RWPE1 (cell line): ENCODE results near the gene PSMB9.

Experiments used
- CTCF ChIA-PET: fragments of 350-600 bp; sonication (Branson Sonifier 250); formaldehyde crosslinking; extraction: SDS; loops from one replicate; lab custom pipeline; 2021; lab: Yijun Ruan, JAX
- POLR2A ChIA-PET: fragments of 400-600 bp; formaldehyde crosslinking; extraction: SDS; loops from one replicate; lab custom pipeline; 2020; ENCODE audit warnings: antibody characterized with exemption; ENCODE audit not compliant: low non-redundant PET; lab: Yijun Ruan, JAX
- DNase-seq: peaks from one replicate; pipeline ENCODE4 v3.0.0; 2012; ENCODE audit warnings: low spot score
- H3K27ac ChIP-seq: fragments of 450-650 bp; 2 replicates; pipeline ENCODE4 v1.5.1; 2017
- CTCF ChIP-seq: fragments of 450-650 bp; conservative IDR thresholded peaks from 2 replicates; pipeline ENCODE4 v1.5.1; 2017; ENCODE audit warnings: low read depth, mild to moderate bottlenecking

The PSMB9 gene

GRCh38 chr6:32829495-32829894 is 24.5 kb upstream of the PSMB9 start:
- no peak for DNase-seq
- TF ChIP-seq CTCF = no peak
- CTCF ChIA-PET = no interaction called here
- H3K27ac ChIP-seq = no peak overlapping the region; the same call in 1 of the 2 replicates
- POLR2A ChIA-PET = no interaction called here

- no peak for DNase-seq
- TF ChIP-seq CTCF = no peak
- POLR2A ChIA-PET = no interaction called here
- no peak overlapping the region for H3K27ac ChIP-seq
- CTCF ChIA-PET = no interaction called here
Observed at GRCh38 chr6:32830017-32830416, 24.0 kb upstream of the PSMB9 start.

GRCh38 chr6:32830936-32831335 is 23.1 kb upstream of the PSMB9 start:
- TF ChIP-seq CTCF = no peak
- ChIA-PET POLR2A (no interaction called here), CTCF (interaction anchor here (0.6 kb wide), 1 partner anchor 208 kb away, joined by 5 read pairs; no protein-coding TSS in a partner anchor)
- DNase-seq = no peak
- H3K27ac ChIP-seq = no peak overlapping the region

GRCh38 chr6:32832535-32832934 is 21.5 kb upstream of the PSMB9 start:
- H3K27ac ChIP-seq = no peak overlapping the region
- DNase-seq = no peak
- POLR2A ChIA-PET = no interaction called here
- no peak for TF ChIP-seq CTCF
- CTCF ChIA-PET = no interaction called here

GRCh38 chr6:32833664-32834063 is 20.3 kb upstream of the PSMB9 start:
- ChIA-PET CTCF (no interaction called here), POLR2A (no interaction called here)
- H3K27ac ChIP-seq = no peak overlapping the region
- TF ChIP-seq CTCF = no peak
- DNase-seq = no peak

- TF ChIP-seq CTCF = no peak
- ChIA-PET POLR2A (no interaction called here), CTCF (interaction anchor here (0.6 kb wide), 1 partner anchor 113 kb away, joined by 3 read pairs; no protein-coding TSS in a partner anchor)
- no peak overlapping the region for H3K27ac ChIP-seq
- DNase-seq = no peak
Observed at GRCh38 chr6:32835167-32835893, 18.7 kb upstream of the PSMB9 start.
